DND-41 (cell line): Measurements from ENCODE around the gene WTAP.

Experiments
- EZH2 ChIP-seq: IDR thresholded peaks from 3 replicates; pipeline ENCODE4 v1.6.1; 2012; ENCODE audit warnings: borderline replicate concordance, low read depth, mild to moderate bottlenecking, moderate library complexity, low read length, inconsistent platforms; ENCODE audit not compliant: severe bottlenecking
- TF ChIP-seq, protein P1 (sequence below): IDR thresholded peaks from 2 replicates; pipeline ENCODE4 v1.5.1; 2012; ENCODE audit warnings: borderline replicate concordance, low read length, moderate library complexity, mild to moderate bottlenecking; ENCODE audit not compliant: poor library complexity, severe bottlenecking; ENCODE audit errors: extremely low read depth

GRCh38 chr6:159801935-159802334, 74.6 kb downstream of the WTAP start:
- TF ChIP-seq EZH2: no peak
- TF ChIP-seq, protein P1, sequence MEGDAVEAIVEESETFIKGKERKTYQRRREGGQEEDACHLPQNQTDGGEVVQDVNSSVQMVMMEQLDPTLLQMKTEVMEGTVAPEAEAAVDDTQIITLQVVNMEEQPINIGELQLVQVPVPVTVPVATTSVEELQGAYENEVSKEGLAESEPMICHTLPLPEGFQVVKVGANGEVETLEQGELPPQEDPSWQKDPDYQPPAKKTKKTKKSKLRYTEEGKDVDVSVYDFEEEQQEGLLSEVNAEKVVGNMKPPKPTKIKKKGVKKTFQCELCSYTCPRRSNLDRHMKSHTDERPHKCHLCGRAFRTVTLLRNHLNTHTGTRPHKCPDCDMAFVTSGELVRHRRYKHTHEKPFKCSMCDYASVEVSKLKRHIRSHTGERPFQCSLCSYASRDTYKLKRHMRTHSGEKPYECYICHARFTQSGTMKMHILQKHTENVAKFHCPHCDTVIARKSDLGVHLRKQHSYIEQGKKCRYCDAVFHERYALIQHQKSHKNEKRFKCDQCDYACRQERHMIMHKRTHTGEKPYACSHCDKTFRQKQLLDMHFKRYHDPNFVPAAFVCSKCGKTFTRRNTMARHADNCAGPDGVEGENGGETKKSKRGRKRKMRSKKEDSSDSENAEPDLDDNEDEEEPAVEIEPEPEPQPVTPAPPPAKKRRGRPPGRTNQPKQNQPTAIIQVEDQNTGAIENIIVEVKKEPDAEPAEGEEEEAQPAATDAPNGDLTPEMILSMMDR: no peak
